ENCODE measurements around the gene OR1G1.
"Not testable (repeated sequence)": the region's sequence is repeated elsewhere in the genome, so short reads cannot be mapped to it uniquely, and the experiment has no call there.

Gene OR1G1

DNA sequence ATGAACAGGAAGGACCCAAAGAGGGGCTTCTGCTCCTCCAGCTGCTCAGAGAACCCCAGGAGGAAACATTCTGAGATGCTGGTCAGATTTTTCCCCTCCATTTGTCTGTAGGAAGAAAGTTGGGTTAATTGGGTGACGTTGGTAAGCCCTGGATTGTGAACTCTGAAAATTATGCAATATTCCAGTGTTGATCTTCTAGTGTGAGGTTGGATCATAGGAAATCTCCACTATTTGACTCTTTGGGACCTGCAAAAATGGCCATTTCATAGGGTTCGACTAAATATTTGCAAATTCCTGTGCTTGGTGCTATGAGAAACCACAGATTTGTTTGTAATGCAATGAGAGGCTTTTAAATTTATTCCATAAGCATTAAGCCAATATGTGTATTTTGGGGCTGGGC lies at the start of gene OR1G1:
Gene OR1G1, minus strand, starts transcription at position 101 of the 400 bp plus-strand sequence. Its CDS starts 0 bp downstream, at position 101.
- Histone ChIP-seq H4K20me1 (ENCODE audit: insufficient read depth, low read length) (no peaks in the 10 kb centered on the region), H3K36me3 (ENCODE audit: insufficient read depth, low read length) (no peaks in the 10 kb centered on the region), H3F3A (ENCODE audit: insufficient read depth, low read length) (no peaks in the 10 kb centered on the region), H3K4me1 (ENCODE audit: insufficient read depth, low read length, severe bottlenecking) (no peaks in the 10 kb centered on the region), H3K27ac (ENCODE audit: low read depth, low read length, poor library complexity, severe bottlenecking) (no peak within 1 kb of the TSS), H2AFZ (ENCODE audit: low read length) (no peak within 1 kb of the TSS), H3K9me2 (ENCODE audit: low read depth, low read length) (no peaks in the 10 kb centered on the region), H3K9me3 (ENCODE audit: low read length) (no peaks in the 10 kb centered on the region), H3K27me3 (ENCODE audit: insufficient read depth, low read length) (peaks cover 5% of the 10 kb centered on the region; the same call in 1 of the 2 replicates), H3K4me3 (ENCODE audit: low read depth, low read length, poor library complexity, severe bottlenecking) (no peak within 1 kb of the TSS), H3K79me2 (ENCODE audit: insufficient read depth, low read length) (no peaks in the 10 kb centered on the region), H3K4me2 (ENCODE audit: low read length) (no peak within 1 kb of the TSS), H3K9ac (ENCODE audit: low read length) (no peak within 1 kb of the TSS)
- TF ChIP-seq EZH2 (IDR thresholded peaks at IDR 0.05; ENCODE audit: borderline replicate concordance, low read length), result no peak
- TF ChIP-seq, protein P1, sequence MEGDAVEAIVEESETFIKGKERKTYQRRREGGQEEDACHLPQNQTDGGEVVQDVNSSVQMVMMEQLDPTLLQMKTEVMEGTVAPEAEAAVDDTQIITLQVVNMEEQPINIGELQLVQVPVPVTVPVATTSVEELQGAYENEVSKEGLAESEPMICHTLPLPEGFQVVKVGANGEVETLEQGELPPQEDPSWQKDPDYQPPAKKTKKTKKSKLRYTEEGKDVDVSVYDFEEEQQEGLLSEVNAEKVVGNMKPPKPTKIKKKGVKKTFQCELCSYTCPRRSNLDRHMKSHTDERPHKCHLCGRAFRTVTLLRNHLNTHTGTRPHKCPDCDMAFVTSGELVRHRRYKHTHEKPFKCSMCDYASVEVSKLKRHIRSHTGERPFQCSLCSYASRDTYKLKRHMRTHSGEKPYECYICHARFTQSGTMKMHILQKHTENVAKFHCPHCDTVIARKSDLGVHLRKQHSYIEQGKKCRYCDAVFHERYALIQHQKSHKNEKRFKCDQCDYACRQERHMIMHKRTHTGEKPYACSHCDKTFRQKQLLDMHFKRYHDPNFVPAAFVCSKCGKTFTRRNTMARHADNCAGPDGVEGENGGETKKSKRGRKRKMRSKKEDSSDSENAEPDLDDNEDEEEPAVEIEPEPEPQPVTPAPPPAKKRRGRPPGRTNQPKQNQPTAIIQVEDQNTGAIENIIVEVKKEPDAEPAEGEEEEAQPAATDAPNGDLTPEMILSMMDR (IDR thresholded peaks at IDR 0.05; ENCODE audit: low read length), result no peak

GRCh38 chr17:3167574-3167973 lies 40.2 kb upstream of the OR1G1 start:
- Histone ChIP-seq H3K9me3 (ENCODE audit: low read length) (no peaks in the 10 kb centered on the region), H3K9ac (ENCODE audit: low read length) (no peak overlapping the region), H3K4me2 (ENCODE audit: low read length) (no peak overlapping the region), H2AFZ (ENCODE audit: low read length) (no peak overlapping the region), H3K27me3 (ENCODE audit: insufficient read depth, low read length) (0 out of 2 replicates have a peak, but pooled peaks cover 3% of the 10 kb centered on the region), H3K9me2 (ENCODE audit: low read depth, low read length) (no peaks in the 10 kb centered on the region), H3F3A (ENCODE audit: insufficient read depth, low read length) (no peaks in the 10 kb centered on the region), H3K27ac (ENCODE audit: low read depth, low read length, poor library complexity, severe bottlenecking) (no peak overlapping the region), H3K4me1 (ENCODE audit: insufficient read depth, low read length, severe bottlenecking) (no peaks in the 10 kb centered on the region), H4K20me1 (ENCODE audit: insufficient read depth, low read length) (no peaks in the 10 kb centered on the region), H3K36me3 (ENCODE audit: insufficient read depth, low read length) (no peaks in the 10 kb centered on the region), H3K4me3 (ENCODE audit: low read depth, low read length, poor library complexity, severe bottlenecking) (no peak overlapping the region), H3K79me2 (ENCODE audit: insufficient read depth, low read length) (no peaks in the 10 kb centered on the region)
- TF ChIP-seq, protein P1 (IDR thresholded peaks at IDR 0.05; ENCODE audit: low read length), result no peak
- TF ChIP-seq EZH2 (IDR thresholded peaks at IDR 0.05; ENCODE audit: borderline replicate concordance, low read length), result no peak

DNA sequence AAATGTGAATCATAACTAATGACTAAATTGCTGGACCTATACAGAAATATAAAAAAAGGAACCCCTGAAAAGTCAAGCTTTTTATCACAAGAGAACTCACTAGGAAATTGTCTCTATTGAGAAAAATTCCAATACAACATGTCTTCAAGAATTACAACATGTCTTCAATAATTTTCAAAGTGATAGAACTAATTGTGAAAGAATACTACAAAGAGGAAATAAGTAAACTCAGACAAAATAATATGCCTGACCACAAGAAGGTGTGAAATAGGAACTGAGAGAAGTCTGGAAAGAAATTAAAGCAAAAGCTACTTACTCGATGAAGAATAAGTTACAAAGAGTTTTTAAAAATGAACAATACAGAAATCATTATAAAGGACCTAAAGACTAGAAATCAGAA lies 29.9 kb upstream of the OR1G1 start:
- H3K27me3 ChIP-seq (ENCODE audit: insufficient read depth, low read length), result 0 out of 2 replicates have a peak, but pooled peaks cover 4% of the 10 kb centered on the region
- H3K4me2 ChIP-seq (ENCODE audit: low read length), result no peak overlapping the region
- no peaks in the 10 kb centered on the region for H3K9me2 ChIP-seq (ENCODE audit: low read depth, low read length)
- no peaks in the 10 kb centered on the region for H3F3A ChIP-seq (ENCODE audit: insufficient read depth, low read length)
- no peak overlapping the region for H3K9ac ChIP-seq (ENCODE audit: low read length)
- no peak overlapping the region for H3K27ac ChIP-seq (ENCODE audit: low read depth, low read length, poor library complexity, severe bottlenecking)
- TF ChIP-seq, protein P1 (IDR thresholded peaks at IDR 0.05; ENCODE audit: low read length), result no peak
- no peak for TF ChIP-seq EZH2 (IDR thresholded peaks at IDR 0.05; ENCODE audit: borderline replicate concordance, low read length)
- no peak overlapping the region for H3K4me3 ChIP-seq (ENCODE audit: low read depth, low read length, poor library complexity, severe bottlenecking)
- H2AFZ ChIP-seq (ENCODE audit: low read length), result no peak overlapping the region
- no peaks in the 10 kb centered on the region for H3K9me3 ChIP-seq (ENCODE audit: low read length)
- H4K20me1 ChIP-seq (ENCODE audit: insufficient read depth, low read length), result no peaks in the 10 kb centered on the region
- H3K36me3 ChIP-seq (ENCODE audit: insufficient read depth, low read length), result no peaks in the 10 kb centered on the region
- no peaks in the 10 kb centered on the region for H3K79me2 ChIP-seq (ENCODE audit: insufficient read depth, low read length)
- H3K4me1 ChIP-seq (ENCODE audit: insufficient read depth, low read length, severe bottlenecking), result no peaks in the 10 kb centered on the region

GRCh38 chr17:3137494-3137893 lies 10.1 kb upstream of the OR1G1 start:
- H2AFZ ChIP-seq (ENCODE audit: low read length); H3K9me2 ChIP-seq (ENCODE audit: low read depth, low read length); H3K4me3 ChIP-seq (ENCODE audit: low read depth, low read length, poor library complexity, severe bottlenecking); H3K79me2 ChIP-seq (ENCODE audit: insufficient read depth, low read length); H3K36me3 ChIP-seq (ENCODE audit: insufficient read depth, low read length); H3F3A ChIP-seq (ENCODE audit: insufficient read depth, low read length); H3K4me2 ChIP-seq (ENCODE audit: low read length); H4K20me1 ChIP-seq (ENCODE audit: insufficient read depth, low read length); H3K4me1 ChIP-seq (ENCODE audit: insufficient read depth, low read length, severe bottlenecking); H3K9me3 ChIP-seq (ENCODE audit: low read length); H3K27ac ChIP-seq (ENCODE audit: low read depth, low read length, poor library complexity, severe bottlenecking); H3K27me3 ChIP-seq (ENCODE audit: insufficient read depth, low read length); H3K9ac ChIP-seq (ENCODE audit: low read length): not testable (repeated sequence)
